GDM1 (cell line): ENCODE measurements around the gene FGF1.

ENCODE experiments used
- DNase-seq: peaks from one replicate; lab custom pipeline; 2025; lab: John Stamatoyannopoulos, UW

Gene FGF1

GRCh38 chr5:142696379-142696778 lies 10.5 kb upstream of the FGF1 start:
- DNase-seq: no peak

- no peak for DNase-seq
These were observed 8.4 kb upstream of the FGF1 start for GRCh38 chr5:142694092-142694856.

- no peak for DNase-seq
These were observed 6.5 kb upstream of the FGF1 start for GRCh38 chr5:142692321-142692894.

- DNase-seq: no peak
These were observed 4.8 kb upstream of the FGF1 start for GRCh38 chr5:142690667-142691066.

GRCh38 chr5:142689081-142689480 lies 3.2 kb upstream of the FGF1 start:
- no peak for DNase-seq

- no peak for DNase-seq
These were observed 2.5 kb upstream of the FGF1 start for GRCh38 chr5:142688281-142688989.

GRCh38 chr5:142686968-142687367 lies 1.1 kb upstream of the FGF1 start:
- no peak for DNase-seq

- no peak for DNase-seq
These were observed 382 bp upstream of the FGF1 start for GRCh38 chr5:142686210-142686734.

- no peak for DNase-seq
These were observed 1.3 kb downstream of the FGF1 start for GRCh38 chr5:142684508-142685041.

- DNase-seq: no peak
These were observed 1.9 kb downstream of the FGF1 start for GRCh38 chr5:142683881-142684505.

- DNase-seq: no peak
These were observed 2.8 kb downstream of the FGF1 start for GRCh38 chr5:142683116-142683515.

GRCh38 chr5:142680605-142681259 lies 5.2 kb downstream of the FGF1 start:
- DNase-seq: no peak

- no peak for DNase-seq
These were observed 6.1 kb downstream of the FGF1 start for GRCh38 chr5:142679744-142680143.

- DNase-seq: no peak
These were observed 7.4 kb downstream of the FGF1 start for GRCh38 chr5:142678529-142678928.

GRCh38 chr5:142677198-142677597 lies 8.7 kb downstream of the FGF1 start:
- DNase-seq: no peak

- no peak for DNase-seq
These were observed 9.6 kb downstream of the FGF1 start for GRCh38 chr5:142676318-142676717.

- DNase-seq: no peak
These were observed 11.1 kb downstream of the FGF1 start for GRCh38 chr5:142674531-142675469.

- DNase-seq: no peak
These were observed 14.1 kb downstream of the FGF1 start for GRCh38 chr5:142671801-142672200.

GRCh38 chr5:142671266-142671665 lies 14.6 kb downstream of the FGF1 start:
- no peak for DNase-seq

GRCh38 chr5:142670804-142671203 lies 15.1 kb downstream of the FGF1 start:
- DNase-seq: no peak

GRCh38 chr5:142669477-142669876 lies 16.4 kb downstream of the FGF1 start:
- no peak for DNase-seq
